Measurements from ENCODE around the gene TNS3.

Gene TNS3

DNA sequence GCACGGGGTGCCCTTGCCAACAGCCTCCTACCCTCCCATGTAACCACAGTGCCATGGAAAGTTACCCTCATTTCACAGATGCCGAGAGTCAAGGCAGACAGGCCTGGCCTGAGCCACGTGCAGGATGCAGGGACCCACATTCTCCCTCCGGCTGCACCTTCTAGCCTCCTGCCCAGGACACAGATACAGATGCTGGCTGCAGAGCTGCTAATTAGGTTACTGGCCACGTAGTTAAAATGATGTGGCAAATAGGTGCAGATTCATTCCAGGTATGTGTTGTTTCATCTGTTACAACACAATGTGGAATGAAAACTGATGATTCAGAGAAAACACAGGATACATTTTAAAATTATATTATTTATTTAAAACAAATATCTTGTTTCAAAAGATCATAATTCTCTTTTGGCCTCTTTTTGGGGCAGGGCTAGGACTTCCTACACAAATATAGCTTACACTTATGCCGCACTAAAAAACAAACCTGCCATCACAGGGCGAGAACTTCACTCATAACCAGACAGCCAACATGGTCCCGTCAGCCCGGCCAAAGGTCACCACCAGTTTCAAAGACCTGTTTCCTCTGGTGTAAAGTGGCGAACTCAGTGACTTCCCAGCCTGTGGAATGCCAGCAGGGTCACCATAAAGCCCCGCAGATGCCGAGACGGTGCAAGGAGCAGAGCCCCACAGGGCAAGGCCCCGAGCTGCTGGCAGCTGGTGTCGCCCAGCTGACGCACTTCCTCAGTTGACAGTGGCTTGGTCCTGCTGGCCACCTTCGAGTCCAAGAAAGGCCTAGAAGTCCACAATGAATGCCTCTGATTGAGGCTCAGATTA is 83.5 kb downstream of the TNS3 start:
- no peak overlapping the region for H3K27ac ChIP-seq
- no peak overlapping the region for H3K4me3 ChIP-seq (ENCODE audit: low read depth, low read length)
- TF ChIP-seq, protein P1, sequence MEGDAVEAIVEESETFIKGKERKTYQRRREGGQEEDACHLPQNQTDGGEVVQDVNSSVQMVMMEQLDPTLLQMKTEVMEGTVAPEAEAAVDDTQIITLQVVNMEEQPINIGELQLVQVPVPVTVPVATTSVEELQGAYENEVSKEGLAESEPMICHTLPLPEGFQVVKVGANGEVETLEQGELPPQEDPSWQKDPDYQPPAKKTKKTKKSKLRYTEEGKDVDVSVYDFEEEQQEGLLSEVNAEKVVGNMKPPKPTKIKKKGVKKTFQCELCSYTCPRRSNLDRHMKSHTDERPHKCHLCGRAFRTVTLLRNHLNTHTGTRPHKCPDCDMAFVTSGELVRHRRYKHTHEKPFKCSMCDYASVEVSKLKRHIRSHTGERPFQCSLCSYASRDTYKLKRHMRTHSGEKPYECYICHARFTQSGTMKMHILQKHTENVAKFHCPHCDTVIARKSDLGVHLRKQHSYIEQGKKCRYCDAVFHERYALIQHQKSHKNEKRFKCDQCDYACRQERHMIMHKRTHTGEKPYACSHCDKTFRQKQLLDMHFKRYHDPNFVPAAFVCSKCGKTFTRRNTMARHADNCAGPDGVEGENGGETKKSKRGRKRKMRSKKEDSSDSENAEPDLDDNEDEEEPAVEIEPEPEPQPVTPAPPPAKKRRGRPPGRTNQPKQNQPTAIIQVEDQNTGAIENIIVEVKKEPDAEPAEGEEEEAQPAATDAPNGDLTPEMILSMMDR (IDR thresholded peaks at IDR 0.05; ENCODE audit: low read depth, low read length): no peak
- no peaks in the 10 kb centered on the region for H3K27me3 ChIP-seq (ENCODE audit: insufficient read depth, low read depth, severe bottlenecking)
- no peak for DNase-seq
- H3K9me3 ChIP-seq (ENCODE audit: severe bottlenecking): no peaks in the 10 kb centered on the region
- no peaks in the 10 kb centered on the region for H3K36me3 ChIP-seq

GRCh38 chr7:47497367-47498096 is 84.4 kb downstream of the TNS3 start:
- Histone ChIP-seq H3K9me3 (ENCODE audit: severe bottlenecking) (no peaks in the 10 kb centered on the region), H3K27ac (no peak overlapping the region), H3K36me3 (no peaks in the 10 kb centered on the region), H3K4me3 (ENCODE audit: low read depth, low read length) (no peak overlapping the region), H3K27me3 (ENCODE audit: insufficient read depth, low read depth, severe bottlenecking) (no peaks in the 10 kb centered on the region)
- DNase-seq: no peak
- TF ChIP-seq, protein P1 (IDR thresholded peaks at IDR 0.05; ENCODE audit: low read depth, low read length): no peak

- TF ChIP-seq, protein P1 (IDR thresholded peaks at IDR 0.05; ENCODE audit: low read depth, low read length): no peak
- Histone ChIP-seq H3K27ac (no peak overlapping the region), H3K36me3 (no peaks in the 10 kb centered on the region)
Measured at GRCh38 chr7:47496666-47497065, 85.2 kb downstream of the TNS3 start.

DNA sequence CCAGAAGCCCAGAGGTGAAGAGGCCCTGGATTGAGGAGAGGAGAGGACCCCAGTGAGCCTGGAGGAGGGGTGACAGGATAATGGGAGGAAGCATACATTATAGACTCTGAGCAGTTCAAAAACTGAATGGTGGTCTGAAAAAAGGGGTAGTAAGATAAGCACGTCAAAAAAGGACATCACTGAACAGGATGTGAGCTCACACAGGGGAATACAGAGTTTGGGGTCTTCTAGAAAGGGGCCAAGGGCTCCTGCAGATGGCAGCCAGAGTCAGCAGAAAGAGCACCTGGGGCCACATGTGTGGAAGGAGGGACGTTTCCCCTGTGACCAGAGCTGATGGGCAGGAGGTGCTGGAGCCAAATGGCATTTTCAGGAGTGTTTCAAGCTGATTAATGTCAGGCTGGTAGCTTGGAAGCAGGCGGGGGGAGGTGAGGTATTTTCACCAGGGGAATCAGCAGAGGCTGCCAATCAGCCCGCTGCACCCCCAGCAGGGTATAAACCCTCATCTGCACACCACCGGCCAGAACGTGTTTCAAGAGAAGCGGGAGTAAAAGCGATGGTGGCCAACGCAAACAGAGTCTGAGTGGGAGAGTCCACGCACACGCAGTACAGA is 85.8 kb downstream of the TNS3 start:
- no peaks in the 10 kb centered on the region for H3K9me3 ChIP-seq (ENCODE audit: severe bottlenecking)
- peak; percentile 47 for DNase-seq
- TF ChIP-seq, protein P1 (IDR thresholded peaks at IDR 0.05; ENCODE audit: low read depth, low read length): no peak

More at GRCh38 chr7:47496666-47497065, 85.2 kb downstream of the TNS3 start:
- Histone ChIP-seq H3K4me3 (ENCODE audit: low read depth, low read length) (no peak overlapping the region), H3K9me3 (ENCODE audit: severe bottlenecking) (no peaks in the 10 kb centered on the region), H3K27me3 (ENCODE audit: insufficient read depth, low read depth, severe bottlenecking) (no peaks in the 10 kb centered on the region)
- no peak for DNase-seq

DNA sequence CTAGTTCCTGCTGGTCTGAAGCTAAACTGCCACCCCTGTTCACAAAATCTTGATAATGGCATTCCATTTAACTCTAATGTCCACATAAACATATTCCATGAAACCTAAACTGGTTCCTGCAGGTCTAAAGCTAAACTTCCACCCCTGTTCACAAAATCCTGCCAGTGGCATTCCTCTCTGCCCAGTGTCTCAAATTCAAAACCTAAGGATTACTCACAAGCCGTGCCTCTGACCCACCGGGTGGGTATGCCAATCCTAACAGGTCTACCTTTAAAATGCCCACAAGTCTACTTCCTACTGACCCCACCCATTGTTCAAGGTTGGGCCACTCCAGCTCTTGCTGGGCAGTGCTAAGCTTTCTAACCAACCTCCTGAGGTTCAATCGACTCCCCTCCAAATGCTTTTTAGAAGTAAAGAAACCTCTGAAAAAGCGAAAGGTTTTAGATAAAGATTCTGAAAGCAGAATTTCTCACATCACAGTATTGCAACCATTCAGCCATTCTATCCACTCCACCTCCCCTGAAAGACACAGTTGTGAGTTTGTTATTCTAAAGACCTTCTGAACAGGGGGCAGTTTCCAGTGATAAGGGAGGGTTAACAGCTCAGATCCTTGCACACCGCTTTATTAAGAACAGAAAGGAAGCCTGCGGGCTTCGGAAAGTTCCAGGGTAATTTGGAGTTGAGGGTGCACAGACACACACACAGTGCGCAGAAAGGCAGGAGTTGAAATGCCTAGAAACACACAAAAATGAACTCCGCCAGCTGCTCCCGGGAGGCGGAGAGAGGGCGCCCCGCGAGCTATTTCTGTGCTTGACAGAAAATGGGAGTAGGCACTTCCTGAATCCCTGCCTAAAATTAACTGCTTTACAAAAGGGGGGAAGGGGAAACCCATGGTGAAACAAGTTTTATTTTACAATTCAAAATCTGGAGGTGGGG is 87.7 kb downstream of the TNS3 start:
- H3K27me3 ChIP-seq (ENCODE audit: insufficient read depth, low read depth, severe bottlenecking): peaks cover 2% of the 10 kb centered on the region
- no peaks in the 10 kb centered on the region for H3K9me3 ChIP-seq (ENCODE audit: severe bottlenecking)
- DNase-seq: no peak
- no peak overlapping the region for H3K27ac ChIP-seq
- no peaks in the 10 kb centered on the region for H3K36me3 ChIP-seq
- TF ChIP-seq, protein P1 (IDR thresholded peaks at IDR 0.05; ENCODE audit: low read depth, low read length): no peak
- no peak overlapping the region for H3K4me3 ChIP-seq (ENCODE audit: low read depth, low read length)

More for the DNA sequence above, 85.8 kb downstream of the TNS3 start:
- no peak overlapping the region for H3K4me3 ChIP-seq (ENCODE audit: low read depth, low read length)
- H3K36me3 ChIP-seq: no peaks in the 10 kb centered on the region
- H3K27ac ChIP-seq: no peak overlapping the region
- no peaks in the 10 kb centered on the region for H3K27me3 ChIP-seq (ENCODE audit: insufficient read depth, low read depth, severe bottlenecking)
